Uterus (tissue), 2 donors: ENCODE data around the gene FAM83B.

Source experiments
- POLR2A ChIP-seq, 2 donors: fragments of 450-650 bp; IDR thresholded peaks; one replicate each; pipeline ENCODE4 v1.6.1; 2016; ENCODE audit warnings: antibody characterized with exemption in 2 of 2, mild to moderate bottlenecking in 1 of 2, moderate library complexity in 1 of 2
- TF ChIP-seq, protein P1 (sequence below), 4 experiments: fragments of 200-600 bp in 2 of 4; fragments of 450-650 bp in 2 of 4; sonication (generic) in 2 of 4; IDR thresholded peaks; one replicate each; pipeline ENCODE4 v1.5.1; 2016 to 2019; ENCODE audit warnings: antibody characterized with exemption in 4 of 4, mild to moderate bottlenecking in 2 of 4, moderate library complexity in 1 of 4

- TF ChIP-seq, protein P1, sequence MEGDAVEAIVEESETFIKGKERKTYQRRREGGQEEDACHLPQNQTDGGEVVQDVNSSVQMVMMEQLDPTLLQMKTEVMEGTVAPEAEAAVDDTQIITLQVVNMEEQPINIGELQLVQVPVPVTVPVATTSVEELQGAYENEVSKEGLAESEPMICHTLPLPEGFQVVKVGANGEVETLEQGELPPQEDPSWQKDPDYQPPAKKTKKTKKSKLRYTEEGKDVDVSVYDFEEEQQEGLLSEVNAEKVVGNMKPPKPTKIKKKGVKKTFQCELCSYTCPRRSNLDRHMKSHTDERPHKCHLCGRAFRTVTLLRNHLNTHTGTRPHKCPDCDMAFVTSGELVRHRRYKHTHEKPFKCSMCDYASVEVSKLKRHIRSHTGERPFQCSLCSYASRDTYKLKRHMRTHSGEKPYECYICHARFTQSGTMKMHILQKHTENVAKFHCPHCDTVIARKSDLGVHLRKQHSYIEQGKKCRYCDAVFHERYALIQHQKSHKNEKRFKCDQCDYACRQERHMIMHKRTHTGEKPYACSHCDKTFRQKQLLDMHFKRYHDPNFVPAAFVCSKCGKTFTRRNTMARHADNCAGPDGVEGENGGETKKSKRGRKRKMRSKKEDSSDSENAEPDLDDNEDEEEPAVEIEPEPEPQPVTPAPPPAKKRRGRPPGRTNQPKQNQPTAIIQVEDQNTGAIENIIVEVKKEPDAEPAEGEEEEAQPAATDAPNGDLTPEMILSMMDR (IDR thresholded peaks at IDR 0.05) = no peak
- no peak for TF ChIP-seq POLR2A (IDR thresholded peaks at IDR 0.05)
Measured at GRCh38 chr6:54817834-54818233, 28.7 kb upstream of the FAM83B start.
